Measurements from ENCODE around the gene HTD2.

GRCh38 chr3:58337190-58337589, 30.9 kb downstream of the HTD2 start:
- no peak for TF ChIP-seq SIN3A (IDR thresholded peaks at IDR 0.05; ENCODE audit: borderline replicate concordance, insufficient read depth, low read length)
- TF ChIP-seq REST (IDR thresholded peaks at IDR 0.05; ENCODE audit: insufficient read depth in 1 of 2, low read depth in 2 of 2, low read length in 2 of 2): no peak
- no peak for TF ChIP-seq POLR2AphosphoS5 (IDR thresholded peaks at IDR 0.05; ENCODE audit: low read depth, low read length)
